ENCODE measurements around the gene RNGTT.
"Not testable (repeated sequence)": the region's sequence is repeated elsewhere in the genome, so short reads cannot be mapped to it uniquely, and the experiment has no call there.

The RNGTT gene

GRCh38 chr6:88969255-88969654 lies 5.8 kb upstream of the RNGTT start:
- not testable (repeated sequence) for DNase-seq

GRCh38 chr6:88967891-88968290 lies 4.5 kb upstream of the RNGTT start:
- no peak for DNase-seq

GRCh38 chr6:88965691-88966090 lies 2.3 kb upstream of the RNGTT start:
- DNase-seq: no peak

GRCh38 chr6:88964509-88964908 lies 1.1 kb upstream of the RNGTT start:
- DNase-seq: no peak

- DNase-seq: no peak
Observed at GRCh38 chr6:88958842-88959241, 4.6 kb downstream of the RNGTT start.

GRCh38 chr6:88953550-88954386 lies 9.7 kb downstream of the RNGTT start:
- no peak for DNase-seq

GRCh38 chr6:88952065-88952704 lies 11.2 kb downstream of the RNGTT start:
- no peak for DNase-seq

GRCh38 chr6:88945415-88946008 lies 17.9 kb downstream of the RNGTT start:
- DNase-seq: no peak

- no peak for DNase-seq
Observed at GRCh38 chr6:88933521-88933920, 29.9 kb downstream of the RNGTT start.

GRCh38 chr6:88932019-88932418 lies 31.4 kb downstream of the RNGTT start:
- not testable (repeated sequence) for DNase-seq

GRCh38 chr6:88922775-88923548 lies 40.5 kb downstream of the RNGTT start:
- DNase-seq: no peak

GRCh38 chr6:88921734-88922133 lies 41.7 kb downstream of the RNGTT start:
- no peak for DNase-seq

GRCh38 chr6:88920774-88921733 lies 42.4 kb downstream of the RNGTT start:
- DNase-seq: no peak

GRCh38 chr6:88920088-88920487 lies 43.3 kb downstream of the RNGTT start:
- DNase-seq: no peak

GRCh38 chr6:88919032-88919431 lies 44.4 kb downstream of the RNGTT start:
- no peak for DNase-seq

- DNase-seq: no peak
Observed at GRCh38 chr6:88916615-88917208, 46.7 kb downstream of the RNGTT start.

GRCh38 chr6:88914895-88915598 lies 48.4 kb downstream of the RNGTT start:
- peak; percentile 23 for DNase-seq

- peak; percentile 76 for DNase-seq
Observed at GRCh38 chr6:88914180-88914579, 49.2 kb downstream of the RNGTT start.

- no peak for DNase-seq
Observed at GRCh38 chr6:88913471-88913870, 49.9 kb downstream of the RNGTT start.

- no peak for DNase-seq
Observed at GRCh38 chr6:88910922-88911778, 52.3 kb downstream of the RNGTT start.
